ENCODE measurements around the gene FRS3. TPM values are rescaled to one million over a fixed set of nuclear protein-coding genes. Genes with fewer than 3 reads are reported as not detected.

Gene FRS3
- total RNA-seq, 1 donor from 2014 or later: 3.4 TPM

DNA sequence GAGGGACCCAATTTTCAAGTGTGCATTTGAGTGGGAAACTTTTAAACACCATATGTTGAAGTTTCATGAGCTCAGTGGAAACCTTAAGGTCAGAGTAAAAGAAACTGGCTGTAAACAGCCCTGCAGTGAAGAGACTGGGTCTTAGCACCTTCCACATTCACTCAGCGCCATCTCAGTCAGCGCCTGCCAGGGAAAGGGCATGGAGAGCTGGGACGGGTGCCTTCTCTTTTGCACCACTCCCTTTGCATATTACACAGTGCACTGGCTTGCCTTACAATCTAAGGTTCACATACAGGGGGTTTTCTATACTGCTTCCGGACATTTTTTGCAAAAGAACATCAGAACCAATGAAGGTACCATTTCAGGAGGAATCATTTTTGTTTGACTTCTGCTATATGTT, 12.3 kb upstream of the FRS3 start:
- DNase-seq (ENCODE audit: extremely low read depth, low read depth, low spot score): no peak

DNA sequence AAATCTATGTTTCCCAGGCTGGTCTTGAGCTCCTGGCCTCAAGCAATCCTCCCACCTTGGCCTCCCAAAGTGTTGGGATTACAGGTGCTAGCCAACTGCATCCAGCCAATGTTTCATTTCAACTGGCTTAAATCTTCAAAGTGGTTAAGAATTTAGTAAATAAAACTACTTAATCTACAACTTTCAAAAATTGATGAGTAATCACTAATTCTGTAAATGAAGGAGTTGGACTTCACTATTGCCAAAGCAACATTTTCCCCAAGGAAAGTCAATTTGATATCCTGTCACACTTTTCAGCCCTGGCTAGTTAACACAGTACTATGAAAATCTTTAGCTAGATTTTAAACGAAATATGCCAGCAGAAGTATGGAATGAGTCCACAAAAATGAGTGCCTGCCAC, 11.6 kb upstream of the FRS3 start:
- no peak for DNase-seq (ENCODE audit: extremely low read depth, low read depth, low spot score)

DNA sequence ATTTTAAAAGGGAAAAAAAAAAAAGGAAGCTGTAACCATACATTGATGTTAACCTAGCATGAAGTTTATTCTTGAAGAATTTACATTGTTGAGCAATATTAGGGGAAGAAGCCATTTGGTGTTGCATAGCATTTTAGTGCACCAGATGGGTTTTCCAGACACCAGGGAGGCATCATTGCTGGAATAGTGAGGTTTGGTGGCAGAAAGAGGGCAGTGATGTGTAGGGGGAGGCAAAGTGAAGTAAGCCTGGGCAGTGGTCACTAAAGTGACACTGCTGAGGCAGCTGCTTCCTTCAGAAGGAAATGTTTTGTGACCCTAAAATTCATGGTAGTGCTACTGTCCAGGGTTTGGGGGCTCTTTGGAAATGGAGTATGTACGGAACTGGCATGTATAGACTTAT, 10.3 kb upstream of the FRS3 start:
- DNase-seq (ENCODE audit: extremely low read depth, low read depth, low spot score): no peak

DNA sequence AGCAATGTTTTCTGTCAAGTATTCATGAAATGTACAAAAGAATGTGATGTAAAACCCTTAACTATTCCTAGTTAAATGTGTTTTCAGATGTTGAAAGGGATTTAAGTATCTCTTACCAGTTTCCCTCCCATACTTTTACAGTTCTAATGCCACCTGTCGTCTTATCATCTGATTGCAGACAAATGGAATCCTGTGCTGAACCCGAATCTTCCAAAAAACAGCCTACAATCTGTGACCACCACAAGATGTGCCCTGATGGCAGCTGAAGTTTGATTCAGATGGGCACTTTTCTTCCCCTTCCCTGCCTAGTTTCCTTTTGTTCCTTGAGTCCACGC, 9.7 kb upstream of the FRS3 start:
- DNase-seq (ENCODE audit: extremely low read depth, low read depth, low spot score): no peak

DNA sequence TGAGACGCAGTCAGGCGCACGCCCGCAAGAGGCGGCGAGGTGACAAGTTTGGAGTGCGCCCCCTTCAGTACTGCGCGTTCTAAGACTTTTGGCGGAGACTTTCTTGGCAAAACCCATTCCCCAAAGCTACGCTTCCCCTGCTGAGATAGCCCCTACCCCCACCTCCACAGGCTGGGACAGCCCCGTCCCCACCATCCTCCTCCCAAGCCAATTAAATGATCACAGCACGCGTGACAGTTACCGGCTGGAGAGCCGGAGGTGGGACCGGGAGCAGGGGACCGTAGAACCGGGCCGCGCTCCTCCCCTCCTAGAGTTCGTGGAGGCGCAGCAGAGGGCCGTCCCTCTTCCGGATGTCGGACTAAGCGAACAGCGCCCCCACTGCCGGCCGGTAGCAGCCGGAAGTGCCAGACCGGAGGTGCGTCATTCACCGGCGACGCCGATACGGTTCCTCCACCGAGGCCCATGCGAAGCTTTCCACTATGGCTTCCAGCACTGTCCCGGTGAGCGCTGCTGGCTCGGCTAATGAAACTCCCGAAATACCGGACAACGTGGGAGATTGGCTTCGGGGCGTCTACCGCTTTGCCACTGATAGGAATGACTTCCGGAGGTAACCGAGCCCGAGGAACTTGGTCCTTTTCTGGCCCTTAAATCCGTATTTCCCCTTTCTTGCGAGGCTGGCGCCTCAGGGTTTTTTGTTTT, 7.7 kb upstream of the FRS3 start, which contains the start of gene TOMM6:
TOMM6 (plus strand) TSS at position 476 of the 699 bp plus-strand sequence; CDS start at position 480, 4 bp downstream.
- peak; percentile 63 for DNase-seq (ENCODE audit: extremely low read depth, low read depth, low spot score)

DNA sequence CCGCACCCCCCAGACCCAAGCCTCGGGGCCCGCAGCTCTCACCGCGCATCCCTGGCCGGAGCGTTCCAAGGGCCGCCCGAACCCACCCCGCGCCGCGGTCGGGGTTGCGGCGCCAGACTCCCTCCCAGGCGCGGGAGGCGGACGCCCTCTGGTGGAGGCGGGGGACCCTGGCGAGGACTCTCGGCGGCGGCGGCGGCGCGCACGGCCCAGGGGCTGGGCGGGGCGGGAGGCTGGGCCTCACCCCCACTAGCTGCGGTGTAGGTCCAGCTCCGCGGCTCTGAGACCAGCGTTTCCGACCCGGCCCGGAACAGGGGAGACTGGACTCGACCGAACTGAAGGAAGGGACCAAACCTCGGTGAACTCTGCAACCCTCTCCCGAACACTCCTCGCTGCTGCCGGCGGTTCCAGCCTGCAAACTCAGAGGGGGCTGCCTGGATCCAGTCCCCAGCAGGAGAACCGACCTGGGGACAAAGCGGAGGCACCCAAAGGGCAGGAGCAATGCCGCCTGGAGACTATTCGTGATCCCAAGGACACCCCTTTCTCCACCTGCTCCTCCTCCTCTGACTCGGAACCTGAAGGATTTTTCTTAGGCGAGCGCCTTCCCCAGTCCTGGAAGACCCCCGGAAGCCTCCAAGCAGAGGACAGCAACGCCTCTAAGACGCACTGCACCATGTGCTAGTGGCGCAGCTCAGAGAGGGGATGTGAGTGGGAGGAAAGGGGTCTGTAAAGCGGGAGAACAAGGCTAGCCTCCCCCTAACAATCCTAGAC, 6.9 kb upstream of the FRS3 start:
- no peak for DNase-seq (ENCODE audit: extremely low read depth, low read depth, low spot score)

DNA sequence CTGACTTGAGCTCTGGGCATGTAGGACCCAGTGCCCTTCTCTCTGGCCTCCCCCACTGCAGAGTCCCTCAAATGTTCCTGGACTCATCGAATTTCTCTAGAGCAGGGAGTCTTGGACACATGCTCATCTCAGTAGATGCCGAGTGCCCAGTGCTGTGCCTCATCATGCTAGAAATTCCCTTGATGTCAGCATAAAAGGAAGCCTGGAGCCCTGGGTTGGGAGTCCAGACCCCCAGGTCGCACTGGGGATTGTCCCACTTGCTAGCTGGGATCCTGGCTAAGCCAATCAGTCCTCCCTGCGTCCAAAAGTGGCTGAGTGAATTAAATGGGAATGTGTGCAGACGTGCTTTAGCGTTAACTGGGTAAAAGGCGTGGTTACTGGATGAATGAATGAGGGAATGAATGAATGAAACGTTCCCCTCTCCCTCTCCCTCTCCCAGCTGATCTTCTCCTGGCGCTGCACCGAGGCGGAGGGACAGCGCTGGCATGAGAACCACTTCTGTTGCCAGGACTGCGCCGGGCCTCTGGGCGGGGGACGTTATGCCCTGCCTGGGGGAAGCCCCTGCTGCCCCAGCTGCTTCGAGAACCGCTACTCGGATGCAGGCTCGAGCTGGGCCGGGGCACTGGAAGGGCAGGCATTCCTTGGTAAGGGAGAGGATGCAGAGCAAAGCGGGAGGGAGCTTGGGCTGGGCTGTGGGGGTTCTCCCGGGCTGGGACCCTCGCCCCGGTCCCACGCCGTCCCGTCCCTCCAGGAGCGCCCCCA, 6.2 kb upstream of the FRS3 start:
- DNase-seq (ENCODE audit: extremely low read depth, low read depth, low spot score): no peak

DNA sequence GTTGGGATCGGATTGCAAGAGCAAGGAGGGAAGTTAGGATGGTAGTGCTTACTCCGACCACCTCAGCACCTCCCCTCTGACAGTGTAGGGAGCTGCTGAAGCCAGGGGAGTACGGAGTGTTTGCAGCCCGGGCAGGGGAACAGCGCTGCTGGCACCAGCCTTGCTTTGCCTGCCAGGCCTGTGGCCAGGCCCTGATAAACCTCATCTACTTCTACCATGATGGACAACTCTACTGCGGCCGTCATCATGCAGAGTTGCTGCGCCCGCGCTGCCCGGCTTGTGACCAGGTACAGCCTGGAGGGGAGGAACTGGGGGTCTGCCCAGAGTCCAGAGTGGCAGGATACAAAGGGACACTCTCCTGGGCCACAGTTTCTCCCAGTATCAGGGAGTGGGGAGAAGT, 5.6 kb upstream of the FRS3 start:
- DNase-seq (ENCODE audit: extremely low read depth, low read depth, low spot score): no peak

DNA sequence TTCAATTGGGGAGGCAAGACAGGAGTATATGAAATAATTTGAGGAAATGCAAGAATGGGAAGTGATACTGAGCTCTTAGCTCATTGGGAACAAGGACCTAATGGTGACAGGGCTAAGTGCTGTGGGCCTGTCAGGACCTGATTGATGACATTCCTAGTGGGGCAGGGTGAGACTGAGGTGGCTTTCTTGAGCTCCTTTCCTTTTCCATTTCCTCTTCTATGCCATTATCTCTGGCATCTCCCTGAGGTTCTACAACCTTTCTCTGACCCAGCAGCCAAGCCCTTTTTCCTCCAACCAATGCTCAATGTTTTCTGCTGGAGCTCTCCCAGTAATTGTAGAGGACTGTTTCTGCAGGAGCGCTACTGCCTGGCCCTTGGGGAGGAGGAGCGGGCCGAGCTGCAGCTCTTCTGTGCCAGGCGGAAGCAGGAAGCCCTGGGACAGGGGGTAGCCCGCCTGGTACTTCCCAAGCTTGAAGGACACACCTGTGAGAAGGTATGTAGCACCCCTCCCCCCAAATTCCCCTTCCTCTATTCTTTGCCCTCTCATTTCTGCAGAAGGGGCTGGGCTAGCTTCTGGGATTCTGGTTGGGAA, 5.0 kb upstream of the FRS3 start:
- no peak for DNase-seq (ENCODE audit: extremely low read depth, low read depth, low spot score)

DNA sequence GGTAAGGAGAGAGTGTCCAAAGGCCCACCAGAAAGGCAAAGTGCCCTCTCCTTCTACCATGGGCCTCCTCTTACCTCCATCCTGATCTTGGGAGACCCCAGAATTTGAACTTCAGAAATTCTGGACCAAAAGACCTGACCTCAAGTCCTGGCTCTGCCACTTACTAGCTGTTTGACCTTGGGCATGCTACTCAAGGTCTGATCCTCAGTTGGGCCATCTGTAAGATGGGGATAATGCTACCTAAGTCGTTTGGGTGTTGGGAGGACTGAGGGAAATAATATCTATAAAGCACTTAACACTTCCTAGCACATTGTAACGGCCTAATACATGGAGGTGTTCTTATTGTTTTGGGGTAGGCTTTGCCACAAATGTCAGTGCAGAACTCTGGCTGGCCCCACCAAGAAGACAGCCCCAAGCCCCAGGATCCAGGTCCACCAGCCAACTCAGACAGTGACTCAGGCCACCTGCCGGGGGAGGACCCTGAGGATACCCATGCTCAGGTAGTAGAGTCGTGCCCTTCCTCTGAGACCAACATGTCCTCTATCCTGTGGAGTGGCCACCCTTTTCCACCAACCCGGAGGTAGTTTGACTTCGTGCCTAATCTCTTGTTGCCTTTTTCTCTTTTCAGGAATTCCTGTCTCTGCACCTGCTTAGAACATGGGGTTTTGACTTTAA, 3.5 kb upstream of the FRS3 start:
- no peak for DNase-seq (ENCODE audit: extremely low read depth, low read depth, low spot score)

DNA sequence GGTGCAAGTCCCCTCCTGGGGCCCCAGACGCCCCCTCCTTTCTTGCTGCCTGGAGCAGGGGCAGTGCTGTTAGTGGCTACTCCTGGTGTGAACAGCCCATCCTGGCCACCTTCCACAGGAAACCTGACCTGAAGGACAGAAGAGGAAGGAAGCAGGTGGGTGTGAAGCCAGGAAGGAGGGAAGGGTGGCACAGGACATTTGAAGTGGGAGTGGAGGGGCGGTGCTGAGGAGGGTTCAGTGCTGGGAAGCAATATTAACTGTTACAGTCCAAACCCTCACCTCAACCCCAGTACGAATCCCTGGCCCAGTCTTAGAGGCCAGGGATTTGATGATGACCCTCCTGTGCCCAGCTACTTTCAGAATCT, 1.6 kb upstream of the FRS3 start:
- DNase-seq (ENCODE audit: extremely low read depth, low read depth, low spot score): no peak

DNA sequence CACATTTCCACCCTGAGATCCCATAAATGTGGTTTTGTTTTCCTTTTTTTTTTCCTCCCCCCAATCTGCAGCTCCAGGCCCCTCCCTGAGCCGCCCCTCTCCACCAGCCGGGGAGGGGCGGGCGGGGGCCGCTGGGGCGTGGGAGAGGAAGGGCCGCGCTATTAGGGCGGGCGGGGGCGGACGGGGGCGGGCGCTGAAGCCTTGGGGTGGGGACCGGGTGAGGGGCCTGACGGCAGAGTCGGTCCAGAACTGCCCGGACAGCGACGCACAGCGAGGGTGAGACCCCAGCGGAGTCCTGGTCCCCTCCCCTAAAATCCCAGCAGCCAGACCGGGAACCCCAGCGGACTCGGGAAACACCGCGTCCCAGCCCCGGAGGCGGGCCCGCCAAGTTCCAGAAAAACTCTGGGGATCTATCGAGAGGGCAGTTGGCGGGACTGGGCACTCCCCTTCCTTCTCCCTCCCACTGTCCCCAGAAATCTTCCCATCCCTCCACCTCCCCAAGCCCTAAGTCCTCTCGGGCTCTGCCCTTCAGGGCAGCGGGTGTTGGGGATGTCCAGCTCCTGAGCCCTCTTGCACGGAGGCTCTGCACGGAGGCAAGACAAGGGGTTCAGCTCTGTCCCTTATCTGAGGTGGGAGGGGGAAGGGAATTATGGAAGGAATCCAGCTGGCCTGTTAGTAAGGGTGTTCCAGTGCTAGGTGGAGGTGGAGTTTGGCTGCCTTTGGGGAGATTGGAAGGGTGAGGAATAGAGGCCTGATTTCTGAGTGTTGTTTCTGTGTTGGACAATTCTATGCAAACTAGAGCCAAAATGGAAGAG, 1.1 kb upstream of the FRS3 start, which contains the start of gene PRICKLE4:
PRICKLE4 (plus strand) TSS at position 232 of the 815 bp plus-strand sequence. CDS start 2,692 bp downstream, outside the sequence.
- no peak for DNase-seq (ENCODE audit: extremely low read depth, low read depth, low spot score)

DNA sequence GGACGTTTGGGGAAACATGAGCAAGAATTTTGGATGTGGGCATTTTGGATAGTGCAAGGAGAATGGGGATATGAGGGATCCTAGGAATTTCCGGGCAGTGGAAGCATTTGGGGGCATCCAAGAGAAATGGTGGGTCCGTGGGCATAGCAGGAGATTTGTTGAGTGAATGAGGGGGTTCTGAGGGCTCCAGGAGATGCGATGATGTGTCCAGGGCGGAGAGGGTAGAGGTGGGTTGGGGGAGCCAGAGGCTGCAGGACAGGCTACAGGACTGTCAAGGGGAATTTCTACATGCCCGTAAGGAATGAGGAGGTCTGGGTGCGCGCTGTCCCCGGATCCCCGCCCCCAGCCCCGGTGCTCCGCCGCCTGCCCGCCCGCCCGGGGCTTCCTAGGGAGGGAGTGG, 364 bp downstream of the FRS3 start:
- no peak for DNase-seq (ENCODE audit: extremely low read depth, low read depth, low spot score)

DNA sequence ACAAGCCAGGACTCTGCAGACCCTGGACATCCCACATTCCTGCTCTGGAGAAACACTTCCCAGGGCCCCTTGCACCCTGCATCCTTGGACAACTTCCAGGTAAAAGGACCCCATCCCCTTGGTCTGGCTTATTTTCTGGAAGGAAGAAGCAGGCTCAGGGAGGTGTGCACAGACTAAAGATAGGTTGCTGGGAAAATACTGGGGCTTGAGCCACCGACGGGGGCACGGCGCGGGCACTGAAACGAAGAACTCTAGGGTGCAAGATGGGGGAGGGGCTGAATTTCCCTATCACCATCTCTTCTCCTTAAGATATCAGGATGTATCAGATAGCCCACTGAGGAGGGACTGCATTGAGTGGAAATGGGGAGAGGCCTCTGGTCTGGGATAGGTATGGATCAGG, 805 bp downstream of the FRS3 start:
- DNase-seq (ENCODE audit: extremely low read depth, low read depth, low spot score): no peak

DNA sequence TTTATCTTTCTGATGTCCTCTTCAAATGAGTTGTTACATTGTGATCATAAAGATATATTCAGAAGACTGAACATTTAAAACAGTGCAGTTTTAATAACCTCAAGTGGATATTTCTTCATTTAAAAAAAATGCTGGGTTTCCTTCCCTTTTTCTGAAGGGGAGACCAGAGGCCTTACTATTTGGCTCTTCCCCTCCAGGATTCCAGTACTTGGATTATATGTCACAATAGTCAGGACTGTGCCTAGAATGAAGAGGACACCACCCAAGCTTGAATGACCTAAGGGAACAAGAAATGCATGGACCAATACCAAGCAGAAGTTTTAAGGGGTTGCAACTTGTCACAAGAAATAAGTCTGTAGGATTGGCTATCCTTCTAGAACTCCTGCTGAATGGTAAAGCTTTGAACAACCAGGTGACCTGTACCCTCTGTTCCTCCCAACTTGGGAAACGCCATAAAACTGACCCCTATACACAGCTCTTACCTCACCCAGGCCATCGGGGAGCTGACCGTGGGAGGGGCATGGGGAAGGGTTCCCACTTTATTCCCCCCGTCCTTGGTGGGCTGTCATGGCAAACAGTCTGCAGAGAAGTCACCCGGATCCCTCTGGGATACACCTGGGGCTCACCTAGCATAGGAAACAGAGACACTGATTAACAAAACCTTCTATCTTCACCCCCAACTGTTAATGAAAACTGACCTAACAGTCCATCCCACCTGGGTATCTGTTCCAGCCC, 2.0 kb downstream of the FRS3 start:
- DNase-seq (ENCODE audit: extremely low read depth, low read depth, low spot score): no peak

DNA sequence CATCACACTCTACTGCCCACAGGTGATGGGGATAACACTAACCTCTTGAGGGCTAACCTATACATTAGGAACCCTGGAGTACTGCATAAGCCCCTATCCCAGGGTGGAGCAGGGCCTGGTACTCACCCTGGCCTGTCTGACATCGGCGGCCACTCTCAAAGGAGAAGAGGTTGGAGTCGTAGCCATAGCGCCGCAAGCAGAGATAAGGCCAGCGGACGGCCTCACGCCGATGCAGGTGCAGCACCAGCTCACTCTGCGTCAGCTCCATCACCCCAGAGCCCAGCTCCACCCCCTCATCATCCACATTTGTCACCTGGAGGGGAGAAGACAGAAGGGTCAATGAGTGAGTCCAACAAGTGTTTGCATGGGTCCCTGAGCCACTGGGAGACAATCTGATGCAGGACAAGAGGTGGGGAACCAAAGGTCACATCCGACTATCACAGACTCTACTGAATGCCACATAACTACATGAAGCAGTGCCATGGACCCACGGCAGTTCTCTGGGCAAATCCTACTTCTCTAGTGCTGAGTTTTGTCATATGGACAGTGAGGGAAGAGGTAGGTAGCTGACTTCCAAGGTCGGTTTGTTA, 4.3 kb downstream of the FRS3 start:
- DNase-seq (ENCODE audit: extremely low read depth, low read depth, low spot score): no peak

DNA sequence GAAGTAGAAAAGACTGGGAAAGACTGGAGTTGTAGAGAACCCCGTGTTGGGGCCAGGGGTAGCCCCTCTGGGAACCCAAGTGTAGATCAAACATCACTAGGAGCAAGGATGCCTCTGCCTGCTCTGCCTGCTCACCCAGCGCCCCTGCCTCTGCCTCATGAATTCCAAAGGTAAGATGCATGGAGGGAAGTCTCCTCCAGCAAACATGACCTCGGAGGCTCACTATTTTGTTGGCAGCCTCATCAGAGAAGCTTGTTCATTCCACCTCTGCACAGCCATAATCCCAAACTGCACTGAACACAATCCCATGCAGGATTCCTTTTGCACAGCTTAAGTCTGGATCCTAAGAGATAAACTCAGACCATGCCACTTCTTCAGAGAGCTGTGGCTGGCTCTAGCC, 4.9 kb downstream of the FRS3 start:
- no peak for DNase-seq (ENCODE audit: extremely low read depth, low read depth, low spot score)

DNA sequence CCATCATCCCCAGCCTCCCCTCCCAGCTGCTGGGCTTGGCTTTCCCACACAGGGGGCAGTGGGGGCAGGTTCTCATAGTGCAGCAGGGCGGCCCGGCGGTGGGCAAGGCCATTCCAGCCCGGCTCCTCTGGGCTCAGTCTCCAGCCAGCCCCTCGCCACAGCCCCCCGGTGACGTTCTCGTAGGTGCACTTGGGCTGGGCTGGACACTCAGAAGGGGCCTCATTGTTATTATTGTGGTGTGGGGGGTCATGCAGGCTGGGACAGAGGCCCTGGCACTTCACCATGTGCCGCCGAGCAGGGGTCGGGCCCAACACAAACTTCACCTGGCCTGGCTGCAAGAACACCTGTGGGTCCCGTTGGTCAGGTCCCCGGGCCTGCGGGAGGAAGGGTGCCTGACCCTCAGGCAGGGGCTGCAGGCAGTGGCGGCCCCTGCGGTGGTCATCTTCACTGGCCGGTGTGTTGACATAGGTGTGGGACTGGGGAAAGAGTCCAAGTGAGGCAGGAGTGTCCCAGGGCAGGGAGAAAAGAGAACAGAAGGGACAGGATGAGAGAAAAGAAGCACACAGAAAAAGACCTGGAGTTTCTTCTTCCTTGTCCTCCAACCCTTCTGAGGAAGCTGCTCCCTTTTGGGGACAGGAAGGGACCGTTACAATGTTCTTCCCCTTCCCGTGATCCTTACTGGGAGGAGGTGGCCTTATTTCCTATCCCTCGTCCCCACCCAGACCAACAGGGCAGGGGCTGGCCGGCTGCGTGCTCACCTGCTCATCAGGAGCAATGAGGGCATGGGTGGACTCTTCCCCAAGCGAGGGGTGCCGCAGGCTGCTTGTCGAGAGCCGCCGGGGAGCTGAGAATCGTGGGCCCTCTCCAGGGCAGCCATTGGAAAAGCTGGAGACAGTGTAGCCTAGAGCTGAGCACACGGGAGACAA, 8.4 kb downstream of the FRS3 start:
- no peak for DNase-seq (ENCODE audit: extremely low read depth, low read depth, low spot score)

Data from glomerular endothelial cell (primary cell).